ENCODE results near the gene COLEC12.

The COLEC12 gene

DNA sequence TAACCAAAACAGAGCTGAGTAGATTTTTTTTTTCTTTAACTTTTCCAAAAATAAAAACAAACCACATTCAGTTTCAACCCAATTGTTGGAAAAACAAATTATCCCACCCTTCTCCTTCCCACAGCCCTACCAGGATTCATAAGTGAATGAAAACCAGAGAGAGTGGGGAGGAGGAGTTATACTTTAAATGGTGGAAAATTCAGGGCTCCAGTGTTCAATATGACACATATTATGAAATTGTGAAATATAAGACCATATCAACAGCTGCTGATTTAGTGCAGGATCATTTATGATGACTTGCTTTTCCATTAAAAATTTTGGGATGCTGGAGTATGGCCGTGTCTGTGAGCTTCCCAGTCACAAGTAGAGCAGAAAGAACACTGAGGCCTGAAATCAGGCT lies 26.7 kb downstream of the COLEC12 start:
- DNase-seq = no peak

DNA sequence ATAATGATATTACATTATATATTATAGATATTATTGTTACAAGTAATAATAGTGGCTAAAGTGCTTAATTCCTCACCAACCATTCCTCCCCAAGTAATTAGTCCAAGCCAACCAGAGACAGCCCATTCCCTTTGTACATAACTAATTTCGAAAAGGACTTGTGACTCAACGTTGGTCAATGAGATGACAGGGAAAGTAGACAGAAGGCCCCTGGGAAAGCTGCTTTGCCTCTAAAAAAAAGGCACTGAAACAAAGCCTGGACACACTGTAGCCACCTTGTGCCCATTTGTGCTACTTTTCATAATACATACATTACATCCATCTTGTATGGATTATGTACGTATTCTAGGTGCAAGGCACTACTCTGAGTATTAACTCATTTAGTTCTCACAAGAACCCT lies 28.8 kb downstream of the COLEC12 start:
- no peak for DNase-seq

DNA sequence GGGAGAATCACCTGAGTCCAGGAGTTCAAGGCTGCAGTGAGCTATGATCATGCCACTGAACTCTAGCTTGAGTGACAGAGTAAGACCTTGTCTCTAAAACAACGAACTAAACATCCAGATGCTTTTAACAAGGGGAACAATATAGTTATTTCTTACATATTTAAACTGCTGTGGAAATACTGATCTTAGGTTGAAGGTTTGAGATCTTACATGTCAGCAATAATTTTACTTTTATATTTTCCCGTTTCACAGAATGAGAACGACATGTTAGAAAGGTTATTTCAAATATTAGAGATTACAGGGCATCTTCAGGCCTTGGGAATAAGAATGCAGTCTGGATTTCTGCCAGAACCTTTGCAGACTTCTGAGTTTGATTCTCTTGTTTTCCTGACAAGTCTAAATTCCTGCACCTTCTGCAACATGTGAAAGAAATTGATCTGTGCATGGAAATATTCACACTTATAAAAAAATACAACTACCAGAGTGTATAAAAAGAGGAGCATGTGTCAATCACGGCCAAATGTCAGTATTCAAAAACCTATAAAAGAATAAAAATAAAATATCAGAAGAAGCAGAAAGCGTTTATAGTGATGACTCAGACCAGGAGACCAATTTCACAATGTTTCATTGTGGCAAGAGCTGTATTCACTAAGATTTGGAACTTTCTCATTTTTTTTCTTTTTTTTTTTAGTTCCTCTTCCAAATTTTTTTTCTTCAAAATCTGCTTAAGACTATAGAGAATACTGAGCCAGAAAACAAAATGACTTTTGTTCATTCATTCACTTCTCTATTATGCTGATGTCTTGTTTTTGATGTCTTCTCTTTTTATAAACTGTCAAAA lies 29.6 kb downstream of the COLEC12 start:
- DNase-seq = no peak

DNA sequence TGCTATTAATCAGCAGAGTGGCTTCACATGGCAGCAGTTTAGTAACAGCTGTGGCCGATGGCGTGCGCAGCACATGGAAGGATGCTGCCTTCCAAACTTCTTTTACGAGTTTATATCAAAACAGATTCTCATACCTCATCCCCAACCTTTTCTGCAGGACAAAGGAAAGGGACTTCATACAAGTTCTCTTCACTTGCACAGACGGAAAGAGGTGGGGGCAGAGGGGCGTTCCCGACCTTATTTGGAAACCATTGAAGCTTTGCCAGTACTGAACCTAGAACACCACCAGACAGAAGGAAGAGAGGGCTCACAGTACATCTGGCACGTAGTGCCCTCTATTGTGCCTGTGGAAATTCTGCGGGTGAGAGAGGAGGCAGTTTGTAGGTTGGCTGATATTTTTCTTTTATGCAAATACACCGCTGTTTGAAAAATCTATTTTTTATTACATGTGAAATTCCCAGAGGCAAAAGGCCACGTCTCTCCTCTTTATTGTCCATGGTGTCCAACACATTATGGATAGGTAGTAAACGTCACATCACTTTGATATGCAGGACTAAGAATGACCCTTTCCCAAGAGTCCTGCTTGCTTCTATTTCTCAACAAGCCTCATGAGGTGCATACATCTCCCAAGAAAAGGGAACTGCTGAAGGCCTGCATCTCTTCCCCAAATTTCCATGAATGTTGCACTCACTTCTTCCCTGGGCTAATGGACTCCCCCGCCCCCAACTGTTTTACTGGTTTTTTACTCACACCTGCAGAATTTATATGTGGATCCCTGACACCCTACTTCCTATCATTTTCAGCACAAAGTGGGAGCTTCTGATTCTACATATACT lies 31.3 kb downstream of the COLEC12 start:
- DNase-seq = no peak

DNA sequence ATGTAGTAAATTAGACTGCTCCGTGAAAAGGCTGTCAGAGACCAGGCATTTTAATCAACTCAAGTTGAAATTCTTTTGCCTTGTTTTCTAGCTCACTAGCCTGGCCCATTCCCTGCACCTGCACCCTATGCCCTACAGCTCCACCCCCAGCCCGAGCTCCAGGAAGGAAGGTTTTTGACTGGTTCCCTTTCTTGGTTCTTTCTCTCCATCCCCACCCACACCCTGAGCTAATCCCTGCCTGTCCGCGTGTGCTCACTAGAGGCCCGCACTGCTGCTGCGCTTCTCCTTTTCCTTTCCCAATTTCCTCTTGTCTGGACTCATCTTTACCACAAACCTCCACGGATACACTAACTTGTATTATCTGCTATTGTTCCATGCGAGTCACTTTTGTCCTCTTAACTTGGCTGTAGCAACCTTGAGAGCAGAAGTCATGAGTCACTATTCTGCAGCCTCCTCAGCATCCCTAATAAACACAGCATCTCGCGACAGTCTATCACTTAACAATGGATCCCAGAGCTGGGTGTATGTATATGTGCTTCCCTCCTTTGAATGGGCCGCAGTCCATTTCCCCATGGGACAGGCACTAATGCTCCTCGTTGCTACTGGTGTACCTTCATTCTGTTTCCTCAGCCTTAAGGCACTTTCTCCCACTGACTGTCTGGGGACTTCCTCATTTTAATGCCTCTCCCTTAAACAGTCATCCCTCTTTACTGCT lies 36.5 kb downstream of the COLEC12 start:
- DNase-seq = no peak

DNA sequence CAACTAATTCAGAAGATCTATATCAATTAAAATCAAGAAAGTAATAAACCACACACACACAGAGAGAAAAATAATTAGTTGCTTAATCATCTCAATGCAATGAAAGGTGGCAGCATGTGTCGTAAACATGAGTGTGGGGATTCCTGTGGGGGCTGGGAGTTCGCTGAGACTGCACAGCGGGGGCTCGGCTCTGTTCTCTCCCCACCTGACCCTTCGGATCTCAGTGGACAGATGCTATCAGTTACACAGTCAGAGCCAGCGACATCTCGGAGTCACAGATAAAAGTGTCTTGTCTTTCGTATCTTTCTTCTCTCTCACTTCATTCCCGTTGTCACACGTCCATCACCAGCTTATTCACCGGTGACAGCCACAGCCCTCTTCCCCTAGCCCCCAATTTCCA lies 37.1 kb downstream of the COLEC12 start:
- DNase-seq = no peak

DNA sequence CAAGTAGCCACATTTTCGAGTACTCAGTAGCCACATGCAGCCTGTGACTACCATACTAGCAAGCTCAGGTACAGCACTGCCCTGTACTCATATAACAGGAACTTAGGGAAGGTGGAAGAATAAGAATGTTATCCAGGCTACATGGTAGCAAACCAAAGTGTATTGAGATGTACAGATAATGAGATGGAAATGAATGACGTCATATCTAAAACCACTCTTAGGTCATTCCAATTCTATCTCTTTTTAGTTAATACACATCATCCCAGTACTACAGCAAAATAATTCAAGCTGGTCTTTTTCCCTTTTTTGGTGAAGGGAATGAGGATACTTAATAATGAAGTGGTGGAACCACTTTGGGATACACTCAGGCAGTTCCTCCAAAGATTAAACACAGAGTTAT lies 38.7 kb downstream of the COLEC12 start:
- no peak for DNase-seq

DNA sequence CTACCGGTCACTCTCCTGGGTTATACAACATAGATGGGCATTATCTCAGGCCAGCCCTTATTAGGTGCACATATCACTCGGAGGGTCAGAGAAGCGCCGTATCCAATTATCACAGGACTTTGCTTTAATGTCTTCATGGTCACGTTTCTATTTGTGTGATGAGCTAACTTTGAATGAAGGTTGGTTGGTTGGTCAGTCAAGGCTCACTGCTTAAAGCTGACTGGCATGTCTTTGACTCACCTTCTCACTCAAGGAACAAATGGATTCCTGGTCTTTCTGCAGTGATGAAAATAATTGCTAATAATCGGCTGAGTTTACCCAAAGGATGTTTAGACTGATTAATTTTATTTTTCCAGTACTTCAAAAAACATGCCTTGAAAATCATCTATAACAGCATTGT lies 39.7 kb downstream of the COLEC12 start:
- no peak for DNase-seq

DNA sequence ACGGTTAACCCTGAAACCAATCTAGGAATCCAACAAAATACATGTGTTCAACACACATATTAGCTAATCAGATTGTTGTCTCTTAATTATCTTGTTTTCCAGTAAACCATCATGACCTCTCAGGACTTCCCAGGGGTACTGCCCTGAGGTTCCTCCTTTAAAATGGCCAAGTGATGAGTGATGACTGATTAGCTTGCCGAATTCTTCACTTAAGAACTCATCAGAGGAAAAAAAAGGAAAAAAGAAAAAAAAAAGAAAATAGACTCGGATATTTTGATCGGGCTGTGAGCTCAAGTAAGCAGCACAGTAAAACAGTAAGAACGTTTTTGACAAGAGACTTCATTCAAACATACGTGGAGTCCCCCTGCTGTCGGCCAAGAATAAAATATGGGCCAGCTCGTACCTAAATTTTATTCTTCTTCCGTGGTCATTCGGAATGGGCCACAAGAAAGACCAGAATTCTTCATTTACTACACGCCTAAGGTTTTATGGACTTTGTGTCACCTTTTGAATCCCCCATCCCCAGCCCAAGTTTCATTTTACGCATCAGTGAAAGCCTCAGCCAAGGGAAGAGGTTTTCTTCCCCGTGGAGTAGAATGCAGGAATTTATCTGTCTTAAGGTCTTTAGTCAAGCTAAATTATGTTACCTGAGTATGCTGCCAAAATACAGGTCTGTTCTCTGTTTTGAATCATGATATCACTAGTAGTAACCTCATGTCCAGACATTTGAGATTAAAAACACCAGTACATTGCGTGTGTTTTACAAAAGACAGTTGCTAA lies 40.5 kb downstream of the COLEC12 start:
- DNase-seq = no peak

DNA sequence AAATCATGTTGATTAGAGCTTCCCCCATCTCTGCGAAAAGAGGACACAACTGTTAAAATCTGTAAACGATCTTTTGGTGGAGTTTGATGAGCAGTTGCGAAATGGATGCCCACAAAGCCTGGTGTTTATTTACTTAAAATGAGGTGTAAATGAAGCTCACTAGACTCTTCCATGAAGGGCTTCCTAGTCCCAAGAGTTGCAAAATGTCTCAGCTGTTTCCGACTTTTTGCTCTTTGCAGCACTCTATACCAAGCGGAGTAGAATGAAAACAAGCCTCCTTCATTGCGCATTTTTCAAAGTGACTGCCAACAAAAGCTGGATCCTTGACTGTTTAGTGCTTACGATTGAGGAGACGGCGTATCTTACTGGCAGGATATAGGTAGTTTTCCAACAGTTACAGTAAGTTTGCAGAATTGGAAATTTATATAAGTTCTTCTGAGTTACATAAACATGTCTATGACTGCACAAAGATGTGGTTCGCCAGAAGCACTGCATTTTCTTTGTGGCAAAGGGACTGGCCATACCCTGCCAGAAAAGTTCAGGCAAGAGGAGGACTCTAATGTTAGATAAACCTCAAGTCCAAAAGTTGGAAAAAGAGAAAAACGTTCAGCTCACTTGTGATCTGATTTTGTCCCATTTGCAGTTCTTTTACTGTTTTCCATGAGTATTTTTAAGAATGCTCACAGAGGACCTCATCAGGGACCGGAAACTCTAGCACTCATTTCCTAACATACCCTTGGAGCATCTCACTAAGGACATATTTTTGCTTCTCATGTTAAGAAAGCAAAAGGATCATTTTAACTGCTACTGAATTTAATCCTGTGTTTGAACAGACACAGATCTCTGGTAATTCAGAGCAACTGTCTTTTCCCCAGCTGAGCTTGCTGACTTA lies 42.7 kb downstream of the COLEC12 start:
- DNase-seq = no peak

DNA sequence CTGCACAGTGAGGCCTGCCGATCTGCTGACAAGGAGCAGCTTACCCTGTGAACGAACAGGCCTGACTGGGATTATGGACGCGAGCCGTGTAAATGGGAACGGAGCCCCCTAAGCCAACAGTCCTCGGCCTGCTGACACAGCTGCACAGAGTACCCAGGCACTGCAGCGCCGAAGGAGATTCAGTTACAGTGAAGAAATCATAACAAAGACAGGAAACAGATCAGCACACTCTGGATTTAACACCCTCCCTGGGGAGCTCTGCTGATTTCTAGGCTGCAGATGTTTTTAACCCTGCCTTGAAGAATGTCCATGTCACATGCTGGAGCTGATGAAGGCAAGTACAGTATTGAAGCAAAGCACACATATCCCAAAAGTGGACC lies 43.4 kb downstream of the COLEC12 start:
- DNase-seq = no peak

DNA sequence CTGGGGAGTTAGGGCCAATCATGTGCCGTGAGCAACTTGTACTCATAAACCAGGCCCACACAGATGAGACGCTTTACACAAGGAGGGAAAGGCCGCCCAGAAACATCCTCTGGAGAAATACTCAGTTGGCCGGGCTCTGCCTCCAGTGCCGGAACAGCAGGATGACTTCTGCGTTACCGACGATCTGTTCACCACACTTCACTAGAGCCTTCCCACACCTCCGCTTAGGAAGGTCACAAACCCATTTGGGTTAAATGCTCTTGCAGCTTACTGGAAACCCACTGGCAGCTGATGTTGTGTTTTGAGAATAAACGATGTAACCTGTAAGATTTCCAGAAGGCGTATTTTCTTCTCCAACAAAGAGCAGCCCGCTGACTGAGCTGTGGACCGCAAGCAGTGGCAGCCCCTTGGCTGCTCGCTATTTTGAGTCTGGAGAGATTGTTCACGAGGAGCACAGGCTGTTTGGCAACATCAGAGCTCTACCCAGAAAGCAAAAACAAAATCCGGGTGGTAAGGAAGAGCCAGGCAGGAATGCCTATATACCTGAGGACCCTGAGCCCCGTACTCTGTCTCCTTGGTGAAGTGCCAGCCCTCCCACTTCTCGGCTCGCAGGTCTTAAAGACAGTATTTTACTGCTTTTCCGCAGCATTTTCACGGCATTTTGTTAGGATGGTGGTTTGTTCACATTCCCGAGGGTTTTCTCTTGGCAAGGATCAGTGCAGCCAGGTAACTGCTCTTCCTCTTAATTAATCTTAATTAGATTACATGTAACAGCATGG lies 44.0 kb downstream of the COLEC12 start:
- no peak for DNase-seq

DNA sequence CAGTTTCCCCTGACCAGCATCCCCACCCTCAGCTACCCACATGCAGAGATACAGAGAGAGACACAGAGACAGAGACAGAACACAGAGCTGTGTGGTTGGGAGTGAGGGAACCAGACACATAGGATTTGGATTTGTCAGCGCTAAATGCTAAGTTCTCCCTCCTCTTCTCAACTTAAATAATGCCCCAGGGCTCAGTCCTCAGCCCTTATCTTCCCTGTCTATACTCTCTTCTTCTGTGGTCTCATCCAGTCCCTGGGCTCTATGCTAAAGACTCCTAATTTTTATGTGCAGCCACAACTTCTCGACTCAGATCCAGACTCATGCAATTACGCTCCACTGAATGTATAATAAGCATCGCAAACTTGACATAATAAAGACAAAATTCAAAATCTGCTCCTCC lies 47.1 kb downstream of the COLEC12 start:
- DNase-seq = no peak

DNA sequence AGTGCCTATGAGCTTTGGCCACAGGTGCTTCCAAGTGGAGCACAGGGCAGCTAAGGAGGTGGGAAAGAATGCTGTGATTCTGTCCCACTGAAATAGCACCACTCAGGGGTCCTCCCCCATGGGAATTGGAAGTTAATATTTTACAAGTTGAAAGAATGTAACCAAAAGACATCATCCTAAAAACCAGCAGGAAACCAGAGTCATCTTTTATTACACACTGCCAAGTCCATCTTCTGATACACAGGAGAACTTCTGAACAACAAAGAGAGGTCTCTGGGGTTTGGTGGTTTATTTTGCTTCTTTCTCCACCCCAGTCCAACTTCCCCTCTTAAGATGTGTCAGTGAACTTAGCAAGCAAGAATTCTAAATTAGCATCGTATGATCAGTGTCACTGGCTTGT lies 47.7 kb downstream of the COLEC12 start:
- DNase-seq = no peak

DNA sequence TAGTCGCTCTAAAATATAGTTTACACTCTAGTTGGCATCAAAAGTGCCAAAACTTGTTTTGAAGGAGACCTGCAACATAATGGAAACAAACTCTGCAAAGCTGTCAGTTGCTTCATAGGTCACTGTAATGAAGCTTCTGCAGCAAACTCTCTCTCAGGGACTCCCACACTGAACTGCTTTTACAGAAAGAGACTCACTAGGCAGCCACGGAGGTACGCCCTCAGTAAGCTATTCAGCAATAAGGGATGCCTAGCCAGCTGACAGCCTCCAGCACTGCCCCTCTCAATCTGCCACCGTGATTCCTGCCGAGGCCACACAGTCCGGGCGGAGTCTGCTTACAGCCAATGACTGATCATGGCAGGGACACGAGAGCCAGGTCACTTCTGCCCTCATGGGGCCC lies 51.1 kb downstream of the COLEC12 start:
- DNase-seq = no peak

DNA sequence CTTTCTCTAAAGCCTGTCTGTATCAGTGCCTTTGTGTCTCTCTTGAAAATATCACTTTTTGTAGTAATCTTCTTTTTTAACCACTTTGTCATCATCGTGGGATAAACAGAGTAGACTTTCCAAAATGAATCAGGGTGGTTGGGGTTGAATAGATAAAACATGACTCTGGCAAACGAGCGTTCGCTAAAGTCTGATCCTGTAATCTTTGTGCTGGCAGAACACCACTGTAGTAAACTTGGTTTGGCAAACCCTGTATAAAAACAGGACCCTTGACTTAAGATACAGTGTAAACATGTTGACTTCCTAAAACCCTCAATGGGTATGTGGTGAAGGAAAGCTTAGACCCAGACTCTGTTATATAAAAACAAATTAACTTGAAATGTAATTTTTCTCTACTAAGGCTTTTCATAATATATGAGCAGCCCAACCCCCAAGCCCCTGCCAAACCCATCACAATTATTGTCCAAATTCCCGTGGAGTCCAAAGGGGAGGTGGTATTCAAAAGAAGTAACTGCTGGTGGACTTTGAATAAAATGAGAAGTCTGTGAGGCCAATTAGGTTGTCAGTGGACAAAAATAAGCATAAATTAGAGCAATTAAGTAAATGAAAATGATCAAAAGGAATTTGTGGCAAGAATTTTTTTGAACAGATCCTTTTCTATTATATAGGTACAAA lies 52.2 kb downstream of the COLEC12 start:
- no peak for DNase-seq

DNA sequence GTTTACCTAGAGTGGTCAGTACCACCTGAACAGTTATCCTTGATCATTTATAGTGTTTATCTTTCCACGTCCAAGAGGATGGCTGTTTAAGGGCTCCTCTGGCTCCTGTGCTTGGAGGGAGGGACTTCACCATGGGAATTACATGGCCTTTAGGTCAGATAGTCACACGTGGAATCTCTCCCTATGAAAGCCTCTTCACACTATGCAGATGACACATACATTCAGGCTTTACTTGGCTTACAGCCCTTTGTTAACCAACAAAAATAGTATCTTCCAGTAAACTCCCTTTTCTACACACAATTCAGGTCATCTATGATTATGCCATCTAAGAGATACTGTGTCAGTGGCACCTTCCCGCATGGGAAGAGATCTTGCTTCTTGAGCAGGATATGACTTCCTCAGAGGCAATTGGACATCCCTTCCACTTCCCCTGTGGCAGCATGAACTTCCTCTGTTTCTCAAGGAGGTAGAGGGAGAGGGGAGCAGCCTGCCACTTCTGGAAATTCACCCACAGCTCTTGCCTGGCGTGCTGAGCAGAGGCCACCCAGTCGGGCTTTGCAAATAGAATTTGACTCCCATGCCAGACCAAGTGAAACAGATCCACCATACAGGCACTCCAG lies 53.5 kb downstream of the COLEC12 start:
- DNase-seq = no peak

DNA sequence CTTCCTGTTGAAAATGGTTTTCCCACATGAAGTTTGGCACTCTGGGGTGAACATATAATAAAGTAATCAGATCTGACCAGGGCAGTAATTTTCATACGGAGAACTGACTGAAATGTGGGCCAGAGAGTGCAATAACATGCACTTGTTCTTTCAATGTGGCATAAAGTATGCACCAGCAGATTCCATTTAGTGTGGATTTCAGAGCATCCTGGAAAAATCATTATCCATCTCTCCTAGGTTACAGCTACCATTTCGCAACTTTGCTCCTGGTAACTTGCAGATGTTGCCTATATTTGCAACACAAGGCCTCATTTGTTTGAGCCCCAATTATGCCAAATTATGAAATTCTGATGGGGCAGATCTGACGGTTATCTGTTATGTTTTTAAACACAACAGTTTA lies 55.4 kb downstream of the COLEC12 start:
- DNase-seq = no peak

DNA sequence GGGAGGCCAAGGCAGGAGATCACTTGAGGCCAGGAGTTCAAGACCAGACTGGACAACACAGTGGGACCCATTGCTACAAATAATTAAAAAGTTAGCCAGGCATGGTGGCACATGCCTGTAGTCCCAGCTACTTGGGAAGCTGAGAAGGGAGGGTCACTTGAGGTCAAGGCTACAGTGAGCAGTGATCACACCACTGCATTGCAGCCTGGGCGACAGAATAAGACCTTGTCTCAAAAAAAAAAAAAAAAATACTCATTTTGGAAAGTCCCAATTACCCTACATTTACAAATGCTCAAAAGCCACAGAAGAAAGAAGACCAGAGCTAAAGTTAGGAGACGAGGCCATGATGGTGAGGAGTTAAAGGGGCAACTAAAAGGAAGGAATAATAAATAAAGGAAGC lies 61.9 kb downstream of the COLEC12 start:
- DNase-seq = no peak

DNA sequence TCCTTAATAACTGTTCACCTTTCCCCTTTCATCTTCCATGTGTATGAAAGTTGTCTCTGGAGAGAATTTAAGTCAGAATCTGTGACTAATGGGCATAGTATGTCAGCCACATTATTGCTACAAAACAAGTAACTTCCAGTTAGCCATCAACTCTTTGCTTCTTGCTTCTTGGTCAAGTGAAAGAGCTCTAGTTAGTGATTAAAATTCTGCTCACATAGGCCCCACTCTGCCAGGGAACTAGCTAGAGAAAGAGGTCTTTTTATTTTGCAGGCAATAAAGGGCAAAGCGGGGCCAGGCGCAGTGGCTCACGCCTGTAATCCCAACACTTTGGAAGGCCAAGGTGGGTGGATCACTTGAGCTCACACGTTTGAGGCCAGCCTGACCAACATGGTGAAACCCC lies 64.6 kb downstream of the COLEC12 start:
- DNase-seq = no peak

Data from CD4-positive, alpha-beta T cell treated with Interleukin-10 for 1 hour (primary cell).